NK-92 (cell line): Measurements from ENCODE around the gene NDUFS7.

Experiments used
- DNase-seq: peaks from one replicate; lab custom pipeline; 2025; ENCODE audit not compliant: unreplicated experiment; lab: John Stamatoyannopoulos, UW

Gene NDUFS7

DNA sequence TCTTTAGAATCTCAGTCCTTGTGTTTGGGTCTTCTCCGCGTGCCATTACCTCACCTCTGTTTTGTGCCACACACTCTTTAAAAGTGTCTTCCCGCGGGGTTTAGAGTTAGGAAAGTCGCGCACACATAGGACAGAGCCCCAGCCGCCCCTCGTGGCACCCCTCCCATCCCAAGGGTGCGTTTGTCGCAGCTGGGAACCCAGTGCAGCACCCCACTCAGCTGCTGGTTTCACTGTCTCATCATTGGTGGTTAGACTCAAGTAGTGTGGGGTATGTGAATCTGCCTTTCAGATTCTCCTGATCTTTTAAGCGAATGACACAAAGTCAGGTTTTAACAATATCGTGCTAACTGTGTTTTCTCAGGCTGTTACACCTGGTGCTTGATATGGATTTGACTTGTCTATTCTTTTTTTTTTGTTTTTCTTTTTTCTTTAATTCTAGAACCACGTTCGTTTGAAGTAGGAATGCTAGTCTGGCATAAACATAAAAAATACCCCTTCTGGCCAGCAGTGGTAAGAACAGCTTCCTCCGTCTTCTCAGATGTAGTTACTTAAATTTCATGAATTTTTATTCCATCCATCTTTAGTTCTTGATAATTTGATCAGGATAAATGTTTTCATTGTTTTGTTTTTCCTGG lies 19.5 kb upstream of the NDUFS7 start:
- DNase-seq, result no peak

DNA sequence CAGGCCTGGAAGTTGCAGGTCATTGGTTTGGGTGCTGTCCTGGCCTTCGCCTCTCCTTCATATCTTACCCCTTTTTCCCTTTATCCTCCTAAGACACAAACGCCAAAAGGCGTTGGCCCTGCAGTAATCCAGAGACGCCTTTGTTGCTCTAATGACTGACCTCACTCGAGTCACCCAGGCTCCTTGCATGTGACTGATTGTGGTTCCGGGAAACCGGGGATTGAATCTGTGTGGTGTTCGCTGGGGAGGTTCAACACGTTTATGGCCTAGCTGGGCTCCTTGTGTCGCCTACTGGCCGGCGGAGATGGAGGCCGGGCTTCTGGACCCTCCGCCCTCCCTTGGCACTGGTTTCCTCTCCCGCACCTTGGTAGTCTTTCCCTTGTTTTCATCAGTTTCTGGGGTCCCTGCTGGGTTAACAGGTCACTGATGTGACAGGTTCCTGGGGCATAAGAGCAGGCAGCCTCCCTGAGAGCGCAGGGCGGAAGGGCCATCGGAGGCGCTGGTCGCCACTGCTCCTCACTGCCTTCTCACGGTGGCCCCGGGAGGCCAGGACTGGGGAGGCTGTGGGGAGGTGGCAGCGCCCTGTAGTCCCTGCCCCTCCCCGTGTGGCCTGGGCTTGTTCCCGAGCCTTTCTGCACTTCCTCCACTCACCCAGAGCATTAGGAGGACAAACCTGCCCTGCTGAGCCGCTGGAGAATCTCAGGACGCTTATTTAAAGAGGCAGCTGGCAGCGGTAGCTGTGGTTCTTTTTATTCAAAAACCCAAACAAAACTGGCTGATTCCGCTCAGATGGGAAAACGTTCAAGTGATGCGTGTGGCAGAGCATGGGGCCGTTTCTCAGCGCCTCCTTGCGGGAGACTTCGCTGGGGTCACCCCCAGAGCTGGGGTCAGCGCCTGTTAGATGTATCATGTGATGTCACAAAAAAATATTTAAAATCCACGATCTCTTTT lies 18.1 kb upstream of the NDUFS7 start:
- no peak for DNase-seq

DNA sequence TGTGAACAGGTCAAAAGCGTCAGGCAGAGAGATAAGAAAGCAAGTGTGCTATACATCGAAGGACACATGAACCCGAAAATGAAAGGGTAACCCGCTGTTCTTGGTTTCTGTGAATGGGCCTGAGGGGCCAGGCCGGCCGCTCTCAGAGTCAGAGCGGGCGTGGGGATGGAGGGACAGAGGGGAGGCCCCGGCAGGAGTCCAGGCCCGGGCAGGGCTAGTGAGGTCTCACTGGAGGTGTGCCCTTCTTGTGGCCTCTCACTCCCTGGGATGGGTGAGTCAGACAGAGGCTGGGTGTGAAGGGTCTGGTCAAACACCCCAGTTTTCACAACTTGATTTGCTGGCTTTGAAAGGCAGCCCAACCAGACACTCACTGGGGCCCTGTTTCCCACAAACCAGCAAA lies 17.4 kb upstream of the NDUFS7 start:
- no peak for DNase-seq

DNA sequence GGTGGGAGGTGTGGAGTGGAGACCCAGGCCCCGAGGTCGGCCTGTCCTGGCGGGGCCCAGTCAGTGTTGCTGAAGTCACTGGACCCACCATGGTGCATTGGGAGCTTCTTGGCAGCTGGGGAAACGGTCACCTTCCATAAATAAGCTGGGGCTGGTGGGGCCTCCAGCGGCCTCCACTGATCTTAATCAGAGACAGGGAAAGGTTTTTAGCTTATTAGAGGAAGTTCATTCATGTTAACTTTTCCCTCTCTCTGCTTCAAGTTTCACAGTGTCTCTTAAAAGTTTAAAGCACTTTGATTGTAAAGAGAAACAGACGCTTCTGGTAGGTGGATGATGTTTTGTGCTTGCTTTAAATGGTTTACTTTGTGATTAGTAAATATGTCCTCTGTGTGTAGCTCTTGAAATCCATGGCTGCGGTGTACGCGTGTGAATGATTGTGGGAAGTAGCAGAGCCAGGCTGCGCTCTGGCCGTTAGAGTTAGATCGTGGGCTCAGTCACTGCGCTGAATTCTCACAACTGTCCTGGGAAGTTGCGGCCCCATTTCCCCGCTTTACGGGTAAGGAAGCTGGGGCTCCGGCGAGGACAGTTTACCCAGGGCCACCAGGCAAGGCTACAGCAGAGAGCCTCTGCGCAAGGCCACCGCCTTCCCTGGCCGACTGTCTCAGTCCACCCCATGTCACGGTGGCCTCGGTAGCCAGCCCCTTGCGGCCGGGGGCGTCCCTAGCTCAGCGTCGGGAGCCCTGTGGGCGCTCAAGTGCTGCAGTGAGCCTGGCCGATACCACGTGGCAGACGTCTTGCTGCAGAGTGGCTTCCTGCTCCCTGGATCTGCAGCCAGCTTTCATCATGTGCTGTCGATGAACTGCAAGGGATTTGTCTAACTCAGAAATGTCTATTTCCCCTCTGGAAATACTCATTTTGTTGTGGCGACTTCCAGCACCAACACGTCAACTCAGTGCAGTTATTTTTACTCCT lies 16.5 kb upstream of the NDUFS7 start:
- DNase-seq, result no peak

DNA sequence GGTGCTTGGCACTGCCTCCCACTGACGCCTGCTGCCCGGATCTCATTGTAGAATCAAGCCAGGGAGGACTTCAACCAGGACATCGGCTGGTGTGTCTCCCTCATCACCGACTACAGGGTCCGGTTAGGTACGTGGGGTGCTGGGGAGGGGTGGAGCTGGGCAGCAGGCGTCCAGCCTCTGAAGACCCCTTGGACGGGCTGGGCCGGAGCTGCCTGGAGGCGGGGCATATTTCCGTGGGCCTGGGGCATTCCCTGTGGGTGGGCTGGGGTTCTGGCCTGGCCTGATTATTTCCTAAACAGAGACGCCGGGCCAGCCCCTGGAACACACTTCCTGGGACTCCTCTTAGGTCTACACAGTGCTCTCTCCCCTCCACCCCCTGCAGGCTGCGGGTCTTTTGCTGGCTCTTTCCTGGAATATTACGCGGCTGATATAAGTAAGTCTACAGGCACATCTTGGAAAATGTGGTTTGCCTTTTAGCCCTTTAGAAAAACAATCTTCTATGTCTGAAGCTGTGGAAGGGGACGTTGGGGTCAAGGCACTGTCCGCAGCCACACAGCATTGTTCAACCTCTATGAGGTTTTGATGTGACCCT lies 14.4 kb upstream of the NDUFS7 start:
- no peak for DNase-seq

DNA sequence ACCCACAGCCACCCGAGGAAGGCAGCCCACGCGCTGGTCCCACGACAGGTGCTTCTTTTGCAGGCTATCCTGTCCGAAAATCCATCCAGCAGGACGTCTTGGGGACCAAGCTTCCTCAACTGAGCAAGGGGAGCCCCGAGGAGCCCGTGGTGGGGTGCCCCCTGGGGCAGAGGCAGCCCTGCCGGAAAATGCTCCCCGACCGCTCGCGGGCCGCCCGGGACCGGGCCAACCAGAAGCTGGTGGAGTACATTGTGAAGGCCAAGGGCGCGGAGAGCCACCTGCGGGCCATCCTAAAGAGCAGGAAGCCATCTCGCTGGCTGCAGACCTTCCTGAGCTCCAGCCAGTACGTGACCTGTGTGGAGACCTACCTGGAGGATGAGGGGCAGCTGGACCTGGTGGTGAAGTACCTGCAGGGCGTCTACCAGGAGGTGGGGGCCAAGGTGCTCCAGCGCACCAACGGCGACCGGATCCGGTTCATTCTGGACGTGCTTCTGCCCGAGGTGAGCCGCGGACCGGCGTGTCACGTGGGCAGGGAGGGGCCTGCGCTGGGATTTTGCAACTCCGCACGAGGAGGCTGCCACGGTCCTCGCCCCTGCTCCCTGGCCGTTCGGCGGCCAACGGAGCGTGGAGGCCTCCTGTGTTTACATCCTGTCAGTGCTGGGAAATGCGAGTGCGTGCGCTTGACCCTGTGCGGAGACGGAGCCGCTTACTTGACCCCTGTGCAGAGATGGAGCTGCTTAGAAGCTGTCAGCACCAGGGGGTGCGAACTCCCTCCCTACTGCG lies 12.9 kb upstream of the NDUFS7 start:
- no peak for DNase-seq

DNA sequence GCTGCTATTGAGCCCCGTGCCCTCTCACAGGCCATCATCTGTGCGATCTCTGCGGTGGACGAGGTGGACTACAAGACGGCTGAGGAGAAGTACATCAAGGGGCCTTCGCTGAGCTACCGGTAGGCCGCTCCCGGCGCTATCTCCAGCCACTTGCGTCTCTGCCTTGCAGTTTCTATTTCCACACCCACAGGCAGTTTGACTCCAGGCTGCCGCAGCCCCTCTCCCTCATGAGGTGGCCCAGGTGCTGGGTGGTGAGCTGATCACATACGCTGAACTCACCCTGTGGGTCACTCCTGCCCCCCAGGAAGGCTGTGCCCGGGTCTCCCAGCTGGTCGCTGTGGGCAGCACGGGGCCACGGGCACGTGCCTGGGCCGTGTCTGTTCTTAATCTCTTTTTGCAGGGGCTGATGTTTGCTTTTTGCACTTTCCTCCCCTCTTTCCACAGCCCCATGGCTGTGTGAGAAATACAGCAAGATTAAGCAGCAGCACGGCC lies 10.6 kb upstream of the NDUFS7 start:
- DNase-seq, result no peak

DNA sequence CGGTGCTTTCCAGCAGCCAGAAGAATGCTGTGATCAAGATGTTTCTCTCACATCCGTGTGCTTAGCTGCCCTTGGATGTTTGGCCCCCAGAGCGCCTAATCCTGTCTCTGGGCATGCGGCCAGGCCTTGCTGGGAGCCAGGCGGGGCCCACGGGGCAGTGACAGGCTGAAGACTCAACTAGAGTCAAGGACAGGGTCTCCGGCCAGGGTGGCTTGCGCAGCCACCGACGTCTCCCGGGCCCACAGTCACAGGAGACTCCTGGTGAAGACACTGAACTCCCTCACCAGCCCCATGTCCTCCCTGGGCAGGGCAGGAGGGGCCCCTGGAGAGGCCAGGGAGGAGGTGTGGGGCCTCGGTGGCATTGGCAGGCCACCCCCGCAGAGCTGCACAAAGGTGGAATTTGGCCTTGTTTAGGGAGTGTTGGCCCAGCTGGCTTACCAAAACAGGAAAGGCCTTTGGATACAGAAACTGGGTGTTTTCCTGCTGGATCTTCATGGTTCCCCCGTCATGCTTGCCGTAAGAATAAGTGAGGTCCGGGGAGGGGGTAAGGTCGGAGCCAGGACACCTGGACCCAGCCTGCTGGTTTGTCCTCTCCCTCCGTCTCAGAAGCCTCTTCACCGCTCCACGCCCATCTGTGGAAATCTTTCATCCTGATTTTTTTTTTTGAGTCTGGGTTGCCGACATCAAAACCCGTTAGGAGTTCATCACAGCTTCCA lies 10.0 kb upstream of the NDUFS7 start:
- DNase-seq, result no peak

DNA sequence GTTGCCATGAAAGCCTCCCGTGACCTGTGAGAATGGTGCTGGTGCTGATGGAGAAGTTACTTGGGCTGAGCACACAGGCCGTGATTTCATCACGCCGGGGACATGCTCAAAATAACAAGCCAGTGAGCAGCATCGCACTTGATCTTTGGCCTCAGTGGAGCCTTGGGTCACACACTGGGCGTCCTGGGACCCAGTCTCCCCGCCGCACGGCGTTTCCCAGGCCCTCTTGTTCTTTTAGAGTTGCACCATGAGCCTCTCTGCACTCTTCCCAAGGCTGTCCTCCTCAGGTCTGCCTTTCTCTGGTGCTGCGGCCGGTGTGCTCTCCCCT lies 9.5 kb upstream of the NDUFS7 start:
- DNase-seq, result no peak

DNA sequence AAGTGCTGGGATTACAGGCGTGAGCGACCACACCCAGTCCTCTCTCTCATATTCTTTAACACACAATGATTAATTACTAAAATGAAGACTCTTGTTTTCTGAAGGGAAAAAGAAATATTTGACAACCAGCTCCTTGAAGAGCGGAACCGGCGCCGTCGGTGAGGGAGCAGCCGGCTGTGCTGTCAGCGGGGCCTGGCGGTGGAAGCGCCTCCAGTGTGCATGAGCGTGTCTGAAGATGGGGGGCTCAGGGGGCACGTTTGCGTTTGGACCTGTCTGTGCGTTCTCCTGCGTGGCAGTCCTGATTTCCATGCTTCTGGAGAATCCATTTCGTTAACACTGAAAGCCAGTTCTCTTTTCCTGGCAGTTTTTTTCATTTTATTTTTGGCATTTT lies 7.3 kb upstream of the NDUFS7 start:
- DNase-seq, result no peak

DNA sequence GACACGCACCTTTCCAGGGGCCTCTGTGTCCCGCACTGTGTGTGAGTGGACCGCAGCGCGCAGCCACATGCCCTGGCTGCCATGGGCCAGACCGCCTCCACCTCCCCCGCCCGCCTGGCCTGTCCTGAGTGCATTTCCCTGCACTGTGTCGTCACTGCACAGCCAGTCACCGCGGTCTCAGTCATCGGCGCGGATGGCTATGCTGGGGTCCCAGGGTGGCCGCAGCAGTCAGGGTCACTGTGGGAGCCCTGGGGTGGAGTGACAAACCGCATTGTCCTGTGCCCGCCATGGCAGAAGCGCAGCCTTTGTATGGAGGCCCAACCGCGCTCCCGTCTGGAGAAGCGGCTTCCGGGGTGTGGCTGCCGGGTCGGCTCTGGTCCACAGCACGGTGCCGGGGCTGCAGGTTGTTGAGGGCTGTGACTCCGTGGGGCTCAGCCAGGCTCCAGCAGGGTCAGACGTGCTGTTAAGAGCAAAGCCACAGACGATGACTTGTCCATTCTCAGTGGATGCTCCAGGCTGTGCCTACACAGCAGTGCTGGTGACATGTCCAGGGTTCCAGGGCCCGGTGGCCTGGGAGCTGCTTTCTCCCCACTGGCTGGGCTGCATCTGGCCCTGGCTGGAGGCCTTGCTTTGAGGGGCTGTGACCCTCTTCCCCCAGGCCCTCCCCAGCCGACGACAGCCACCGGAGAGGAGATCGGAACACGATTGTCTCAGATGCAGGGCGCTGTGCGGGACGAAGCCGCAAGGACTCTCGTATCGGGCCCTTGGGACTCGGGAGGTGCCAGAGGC lies 6.3 kb upstream of the NDUFS7 start:
- DNase-seq, result no peak

DNA sequence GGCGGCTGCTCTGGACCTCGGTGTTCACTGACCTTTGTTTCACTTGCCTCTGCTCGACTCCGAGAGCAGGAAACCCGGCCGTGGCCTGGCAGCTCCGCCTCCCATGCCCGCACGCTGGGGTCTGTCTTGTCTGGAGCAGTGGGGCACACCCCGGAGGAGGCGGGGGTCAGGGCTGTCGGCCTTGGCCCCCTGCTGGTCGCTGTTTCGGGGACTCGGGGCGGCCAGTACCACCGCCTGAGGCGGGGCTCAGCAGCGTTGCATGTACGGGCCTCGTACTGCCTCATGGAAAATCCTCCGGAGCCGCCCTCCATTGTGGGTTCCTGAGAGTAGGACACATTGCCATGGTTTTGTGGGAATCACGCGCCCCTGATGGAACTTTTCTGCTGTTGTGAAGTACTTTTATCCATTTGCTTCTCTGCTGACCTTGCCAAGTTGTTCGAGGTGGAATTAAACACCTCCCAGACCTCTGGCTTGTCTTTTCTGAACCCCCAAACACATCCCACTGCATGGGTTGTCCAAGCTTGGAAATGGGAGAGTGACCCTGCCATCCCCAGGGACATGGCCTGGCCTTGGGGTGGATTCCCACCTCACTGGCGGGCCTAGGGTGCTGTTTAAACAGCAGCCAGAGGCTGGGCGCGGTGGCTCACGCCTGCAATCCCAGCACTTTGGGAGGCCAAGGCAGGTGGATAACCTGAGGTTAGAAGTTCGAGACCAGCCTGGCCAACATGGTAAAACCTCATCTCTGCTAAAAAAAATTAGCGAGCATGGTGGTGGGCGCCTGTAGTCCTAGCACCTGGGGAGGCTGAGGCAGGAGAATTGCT lies 5.5 kb upstream of the NDUFS7 start:
- no peak for DNase-seq

DNA sequence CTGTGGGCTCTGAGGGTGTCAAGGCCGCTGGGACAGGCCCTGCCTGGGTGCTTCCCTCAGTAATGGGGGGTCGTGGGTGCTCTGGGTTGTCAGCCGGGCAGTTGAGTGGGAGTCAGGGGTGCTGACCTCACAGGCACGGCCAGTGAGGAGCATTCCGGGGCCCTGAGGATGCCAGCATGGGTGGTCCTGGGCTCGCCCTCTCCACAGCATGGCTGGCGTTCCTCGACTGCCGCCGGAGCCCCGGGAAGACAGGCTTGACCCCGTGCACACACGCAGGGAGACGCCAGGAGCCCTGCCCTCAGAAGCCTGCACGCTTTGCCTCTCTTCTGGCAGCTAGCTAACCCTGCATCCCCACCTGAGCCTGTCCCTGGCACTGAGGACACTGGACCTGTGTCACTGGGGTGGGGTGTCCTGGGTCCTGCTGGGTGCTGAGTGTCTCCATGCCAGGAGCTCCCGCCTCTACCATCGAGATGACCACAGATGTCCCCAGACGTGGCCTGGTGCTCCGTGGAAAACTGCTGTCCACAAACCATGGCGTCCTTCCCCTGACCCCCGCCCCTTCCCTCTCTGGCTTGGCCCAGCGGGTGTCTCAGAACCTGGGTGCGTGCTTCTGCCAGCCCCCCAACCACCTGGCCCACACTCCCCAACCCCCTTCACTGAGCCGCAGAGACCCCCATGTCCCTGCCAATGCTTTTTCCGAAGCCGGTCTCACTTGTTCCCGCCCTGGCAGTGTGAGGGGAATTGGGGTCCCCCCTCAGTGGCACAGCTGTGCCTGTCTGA lies 4.4 kb upstream of the NDUFS7 start:
- no peak for DNase-seq

DNA sequence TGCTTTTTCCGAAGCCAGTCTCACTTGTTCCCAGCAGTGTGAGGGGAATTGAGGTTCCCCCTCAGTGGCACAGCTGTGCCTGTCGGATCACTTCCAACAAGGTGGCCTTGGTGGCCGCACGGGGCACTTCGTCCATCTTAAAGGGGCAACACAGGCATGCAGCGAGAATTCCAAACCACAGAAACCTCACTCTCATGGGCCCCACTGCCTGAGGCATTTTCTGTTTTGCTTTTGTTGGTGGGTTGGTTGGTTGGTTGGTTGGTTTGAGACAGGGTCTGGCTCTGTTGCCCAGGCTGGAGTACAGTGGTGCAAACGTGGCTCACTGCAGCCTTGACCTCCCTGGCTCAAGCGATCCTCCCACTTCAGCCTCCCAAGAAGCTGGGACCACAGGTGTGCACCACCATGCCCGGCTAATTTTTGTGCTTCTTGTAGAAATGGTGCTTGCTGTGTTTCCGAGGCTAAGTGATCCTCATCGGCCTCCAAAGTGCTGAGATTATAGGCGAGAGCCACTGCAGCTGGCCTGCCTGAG lies 3.7 kb upstream of the NDUFS7 start:
- DNase-seq, result no peak

DNA sequence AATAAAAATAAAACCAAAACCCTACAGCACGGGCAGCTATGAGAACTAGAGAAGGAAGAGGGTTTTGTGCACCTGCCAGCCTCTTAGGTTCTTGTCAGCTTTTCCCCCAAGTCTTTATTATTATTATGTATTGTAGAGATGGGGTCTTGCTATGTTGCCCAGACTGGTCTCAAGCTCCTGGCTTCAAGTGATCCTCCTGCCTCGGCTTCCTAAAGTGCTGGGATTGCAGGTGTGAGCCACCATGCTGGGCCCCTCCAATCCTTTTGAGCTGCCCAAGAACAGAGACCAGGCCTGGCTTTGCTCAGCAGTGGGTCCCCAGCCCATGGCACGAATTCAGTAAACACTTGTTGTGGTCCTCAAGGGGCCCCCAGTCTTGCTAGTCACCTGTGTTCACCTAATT lies 1.5 kb upstream of the NDUFS7 start:
- no peak for DNase-seq

DNA sequence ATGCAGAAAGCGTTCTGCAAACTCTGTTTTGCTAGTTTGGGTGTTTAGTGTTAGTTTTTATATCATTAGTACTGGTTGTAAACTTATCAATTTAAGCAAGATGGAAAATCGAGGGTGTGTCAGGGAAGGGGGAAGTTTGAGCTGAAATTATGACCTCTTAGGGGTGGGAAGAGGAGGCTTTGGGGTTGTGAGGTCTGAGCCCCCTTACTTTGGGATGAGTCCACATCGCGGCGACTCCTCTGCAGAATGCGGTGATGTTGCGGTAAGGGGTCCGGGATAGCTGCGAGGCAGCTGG lies 743 bp upstream of the NDUFS7 start:
- no peak for DNase-seq

DNA sequence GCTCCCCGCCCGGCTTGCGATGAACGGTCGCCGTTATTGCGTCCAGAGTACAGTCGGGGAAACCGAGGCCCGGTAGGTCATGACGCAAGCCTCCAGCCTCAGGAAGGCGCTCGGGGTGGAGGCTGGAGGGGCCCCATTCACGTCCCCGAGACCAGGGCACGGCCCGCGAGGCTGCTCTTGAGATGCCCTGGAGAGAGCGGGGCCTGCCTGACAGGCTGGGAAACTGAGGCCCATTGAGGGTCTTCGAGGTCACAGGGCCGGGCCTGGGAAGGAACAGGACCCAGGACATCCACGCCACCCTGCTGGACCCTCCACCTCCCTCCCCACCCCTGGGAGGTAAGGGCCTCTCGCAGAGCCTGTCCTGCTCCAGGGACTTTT lies 367 bp downstream of the NDUFS7 start:
- DNase-seq, result no peak
